ENCODE measurements around the gene PHYHD1. TPM values are rescaled to one million over a fixed set of nuclear protein-coding genes. Genes with fewer than 3 reads are reported as not detected.

PHYHD1 gene
- total RNA-seq, 2 experiments from 2014 or later, result 0.47 to 0.63 TPM

DNA sequence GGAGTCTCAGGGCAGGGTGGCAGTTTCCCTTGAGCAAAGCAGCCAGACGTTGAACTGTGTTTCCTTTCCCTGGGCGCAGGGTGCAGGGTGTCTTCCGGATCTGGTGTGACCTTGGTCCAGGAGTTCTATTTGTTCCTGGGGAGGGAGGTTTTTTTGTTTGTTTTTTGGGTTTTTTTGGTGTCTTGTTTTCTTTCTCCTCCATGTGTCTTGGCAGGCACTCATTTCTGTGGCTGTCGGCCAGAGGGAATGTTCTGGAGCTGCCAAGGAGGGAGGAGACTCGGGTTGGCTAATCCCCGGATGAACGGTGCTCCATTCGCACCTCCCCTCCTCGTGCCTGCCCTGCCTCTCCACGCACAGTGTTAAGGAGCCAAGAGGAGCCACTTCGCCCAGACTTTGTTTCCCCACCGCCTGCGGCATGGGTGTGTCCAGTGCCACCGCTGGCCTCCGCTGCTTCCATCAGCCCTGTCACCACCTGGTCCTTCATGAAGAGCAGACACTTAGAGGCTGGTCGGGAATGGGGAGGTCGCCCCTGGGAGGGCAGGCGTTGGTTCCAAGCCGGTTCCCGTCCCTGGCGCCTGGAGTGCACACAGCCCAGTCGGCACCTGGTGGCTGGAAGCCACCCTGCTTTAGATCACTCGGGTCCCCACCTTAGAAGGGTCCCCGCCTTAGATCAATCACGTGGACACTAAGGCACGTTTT is 3.5 kb upstream of the PHYHD1 start:
- no peaks in the 10 kb centered on the region for H3K27me3 Mint-ChIP-seq
- DNase-seq (no peak), ATAC-seq (no peak)
- no peaks in the 10 kb centered on the region for H3K9me3 Mint-ChIP-seq (ENCODE audit: low read depth)
- peaks cover 12% of the 10 kb centered on the region for H3K36me3 Mint-ChIP-seq
- H3K4me1 Mint-ChIP-seq, result peaks cover 13% of the 10 kb centered on the region
- H3K4me3 Mint-ChIP-seq, result no peak overlapping the region
- CTCF ChIA-PET, result interaction anchor here (0.7 to 2.5 kb wide), 2 partner anchors 10 to 19 kb away, joined by 3 to 15 read pairs; no protein-coding TSS in a partner anchor
- peak overlapping the region; percentile 32 for H3K27ac Mint-ChIP-seq

- Mint-ChIP-seq H3K27ac (no peak overlapping the region), H3K4me1 (peaks cover 4% of the 10 kb centered on the region), H3K27me3 (no peaks in the 10 kb centered on the region), H3K36me3 (peaks cover 6% of the 10 kb centered on the region), H3K9me3 (ENCODE audit: low read depth) (no peaks in the 10 kb centered on the region), H3K4me3 (no peak overlapping the region)
- DNase-seq (no peak), ATAC-seq (no peak)
- CTCF ChIA-PET, result interaction anchor here (0.6 to 1.0 kb wide), 2 partner anchors 8 to 10 kb away, joined by 3 to 4 read pairs; no protein-coding TSS in a partner anchor
Observed at GRCh38 chr9:128918921-128919320, 1.9 kb upstream of the PHYHD1 start.

GRCh38 chr9:128919402-128920089 is 1.2 kb upstream of the PHYHD1 start:
- H3K27me3 Mint-ChIP-seq, result no peaks in the 10 kb centered on the region
- peaks cover 4% of the 10 kb centered on the region for H3K4me1 Mint-ChIP-seq
- no peak overlapping the region for H3K27ac Mint-ChIP-seq
- no peaks in the 10 kb centered on the region for H3K9me3 Mint-ChIP-seq (ENCODE audit: low read depth)
- H3K36me3 Mint-ChIP-seq, result peaks cover 6% of the 10 kb centered on the region
- H3K4me3 Mint-ChIP-seq, result no peak overlapping the region
- CTCF ChIA-PET, result interaction anchor here (2.8 kb wide), 1 partner anchor 56 kb away, joined by 10 read pairs; no protein-coding TSS in a partner anchor
- ATAC-seq (no peak), DNase-seq (no peak)

- Mint-ChIP-seq H3K27me3 (no peaks in the 10 kb centered on the region), H3K36me3 (peaks cover 4% of the 10 kb centered on the region), H3K9me3 (ENCODE audit: low read depth) (no peaks in the 10 kb centered on the region), H3K4me3 (no peak overlapping the region), H3K4me1 (peaks cover 8% of the 10 kb centered on the region), H3K27ac (no peak overlapping the region)
- CTCF ChIA-PET, result interaction anchor here (1.4 to 2.8 kb wide), 2 partner anchors 20 to 59 kb away, joined by 5 to 10 read pairs; no protein-coding TSS in a partner anchor
- ATAC-seq (peak; percentile 35), DNase-seq (no peak)
Observed at GRCh38 chr9:128921881-128922763, 1.3 kb downstream of the PHYHD1 start.

- Mint-ChIP-seq H3K27me3 (no peaks in the 10 kb centered on the region), H3K9me3 (ENCODE audit: low read depth) (no peaks in the 10 kb centered on the region), H3K4me1 (peaks cover 13% of the 10 kb centered on the region), H3K4me3 (no peak overlapping the region), H3K27ac (no peak overlapping the region), H3K36me3 (no peaks in the 10 kb centered on the region)
- no peak for ATAC-seq
- no peak for DNase-seq
- CTCF ChIA-PET, result interaction anchor here (1.4 to 8.4 kb wide), 2 partner anchors 21 to 60 kb away, joined by 5 to 162 read pairs; no protein-coding TSS in a partner anchor
Observed at GRCh38 chr9:128923493-128923883, 2.7 kb downstream of the PHYHD1 start.

DNA sequence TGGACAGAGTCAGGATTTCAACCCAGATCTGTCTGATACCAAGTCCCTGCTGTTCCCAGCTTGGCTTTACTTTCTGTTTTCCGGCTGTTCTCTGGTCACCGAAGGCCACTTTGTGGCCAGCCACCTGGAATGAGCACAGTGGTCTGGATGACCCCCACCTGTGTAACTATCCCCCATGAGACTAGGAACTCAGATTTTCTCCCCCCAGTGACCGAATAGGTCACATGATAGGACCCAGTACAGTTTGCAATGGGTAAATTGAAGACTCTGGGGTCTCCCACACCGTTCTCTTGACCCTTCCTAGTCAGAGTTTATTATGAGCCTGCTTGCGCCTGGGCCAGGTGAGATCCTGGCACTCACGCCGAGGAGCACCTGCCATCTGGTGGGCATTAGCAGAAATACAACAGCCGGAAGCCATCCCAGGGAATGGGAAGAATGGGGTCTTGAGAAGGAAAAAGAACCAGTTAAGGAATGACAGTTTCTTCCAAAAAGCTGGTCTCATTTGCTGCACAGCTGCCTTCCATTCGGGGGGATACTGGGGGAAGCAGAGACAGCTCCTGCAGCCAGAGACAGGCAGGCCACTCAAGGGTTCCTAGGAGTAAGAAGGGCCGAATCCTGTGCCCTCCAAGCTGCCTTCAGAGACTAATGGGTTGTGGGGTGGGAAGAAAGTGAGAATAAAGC is 7.1 kb downstream of the PHYHD1 start:
- Mint-ChIP-seq H3K27ac (no peak overlapping the region), H3K9me3 (ENCODE audit: low read depth) (no peaks in the 10 kb centered on the region), H3K4me1 (peaks cover 12% of the 10 kb centered on the region), H3K27me3 (no peaks in the 10 kb centered on the region), H3K36me3 (no peaks in the 10 kb centered on the region), H3K4me3 (no peak overlapping the region)
- ATAC-seq, result peak; percentile 77
- CTCF ChIA-PET, result interaction anchor here (0.9 to 8.4 kb wide), 32 partner anchors 8 to 728 kb away, joined by 3 to 162 read pairs (median 4); partner anchors contain the start of genes ENDOG, KYAT1, LRRC8A and SPOUT1
- peak; percentile 61 for DNase-seq

GRCh38 chr9:128928624-128929023 is 7.8 kb downstream of the PHYHD1 start:
- ATAC-seq (no peak), DNase-seq (no peak)
- no peaks in the 10 kb centered on the region for H3K9me3 Mint-ChIP-seq (ENCODE audit: low read depth)
- H3K27ac Mint-ChIP-seq, result no peak overlapping the region
- H3K4me3 Mint-ChIP-seq, result no peak overlapping the region
- no peaks in the 10 kb centered on the region for H3K27me3 Mint-ChIP-seq
- CTCF ChIA-PET, result interaction anchor here (0.8 to 8.4 kb wide), 30 partner anchors 7 to 729 kb away, joined by 3 to 162 read pairs (median 5); partner anchors contain the start of genes ENDOG, KYAT1, LRRC8A and SPOUT1
- peaks cover 12% of the 10 kb centered on the region for H3K4me1 Mint-ChIP-seq
- no peaks in the 10 kb centered on the region for H3K36me3 Mint-ChIP-seq

- H3K27ac Mint-ChIP-seq, result no peak overlapping the region
- no peaks in the 10 kb centered on the region for H3K9me3 Mint-ChIP-seq (ENCODE audit: low read depth)
- H3K4me3 Mint-ChIP-seq, result no peak overlapping the region
- ATAC-seq (no peak), DNase-seq (no peak)
- CTCF ChIA-PET, result interaction anchor here (1.3 to 8.4 kb wide), 8 partner anchors 8 to 112 kb away, joined by 3 to 162 read pairs (median 15); partner anchors contain the start of genes ENDOG, KYAT1, LRRC8A and PHYHD1
- no peaks in the 10 kb centered on the region for H3K27me3 Mint-ChIP-seq
- peaks cover 12% of the 10 kb centered on the region for H3K4me1 Mint-ChIP-seq
- H3K36me3 Mint-ChIP-seq, result no peaks in the 10 kb centered on the region
Observed at GRCh38 chr9:128929560-128929959, 8.8 kb downstream of the PHYHD1 start.

DNA sequence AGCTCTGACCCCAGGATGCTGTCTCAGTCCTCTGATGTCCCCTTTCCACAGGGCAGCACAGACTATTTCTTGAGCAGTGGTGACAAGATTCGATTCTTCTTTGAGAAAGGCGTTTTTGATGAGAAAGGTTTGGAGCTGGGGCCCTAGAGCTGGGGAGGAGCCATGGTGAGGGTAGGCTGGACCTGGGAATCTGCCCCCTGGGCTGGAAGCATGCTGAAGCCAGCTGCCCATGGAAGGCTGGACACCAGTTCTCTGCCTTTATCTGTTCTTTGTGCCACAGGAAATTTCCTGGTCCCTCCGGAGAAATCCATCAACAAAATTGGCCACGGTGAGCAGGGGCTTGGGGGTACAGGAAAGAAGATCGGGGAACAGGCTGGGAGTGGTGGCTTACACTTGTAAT is 12.9 kb downstream of the PHYHD1 start:
- CTCF ChIA-PET, result no interaction called here
- ATAC-seq (no peak), DNase-seq (no peak)
- no peak overlapping the region for H3K4me3 Mint-ChIP-seq
- H3K36me3 Mint-ChIP-seq, result no peaks in the 10 kb centered on the region
- H3K4me1 Mint-ChIP-seq, result peaks cover 3% of the 10 kb centered on the region
- H3K9me3 Mint-ChIP-seq (ENCODE audit: low read depth), result no peaks in the 10 kb centered on the region
- H3K27me3 Mint-ChIP-seq, result no peaks in the 10 kb centered on the region
- H3K27ac Mint-ChIP-seq, result no peak overlapping the region

GRCh38 chr9:128936171-128936865 is 15.5 kb downstream of the PHYHD1 start:
- Mint-ChIP-seq H3K4me3 (no peak overlapping the region), H3K4me1 (no peaks in the 10 kb centered on the region), H3K27ac (no peak overlapping the region), H3K9me3 (ENCODE audit: low read depth) (no peaks in the 10 kb centered on the region), H3K27me3 (no peaks in the 10 kb centered on the region), H3K36me3 (no peaks in the 10 kb centered on the region)
- ATAC-seq (no peak), DNase-seq (no peak)
- CTCF ChIA-PET, result interaction anchor here (0.6 to 3.1 kb wide), 6 partner anchors 8 to 353 kb away, joined by 3 to 18 read pairs (median 3); no protein-coding TSS in a partner anchor

GRCh38 chr9:128937310-128938165 is 16.8 kb downstream of the PHYHD1 start:
- CTCF ChIA-PET, result interaction anchor here (0.6 to 3.1 kb wide), 3 partner anchors 9 to 355 kb away, joined by 3 to 18 read pairs (median 3); no protein-coding TSS in a partner anchor
- Mint-ChIP-seq H3K4me3 (no peak overlapping the region), H3K27me3 (no peaks in the 10 kb centered on the region), H3K9me3 (ENCODE audit: low read depth) (no peaks in the 10 kb centered on the region), H3K27ac (no peak overlapping the region), H3K36me3 (no peaks in the 10 kb centered on the region), H3K4me1 (no peaks in the 10 kb centered on the region)
- DNase-seq (no peak), ATAC-seq (no peak)
